ENCODE measurements around the gene GP1BB. TPM values are rescaled to one million over a fixed set of nuclear protein-coding genes. Genes with fewer than 3 reads are reported as not detected.

GP1BB gene
- total RNA-seq, 1 experiment from 2014 or later, result 6.2 TPM

GRCh38 chr22:19742160-19743066, 19.1 kb downstream of the GP1BB start:
- no peak for DNase-seq (ENCODE audit: low read depth)

GRCh38 chr22:19743081-19743480, 19.7 kb downstream of the GP1BB start:
- DNase-seq (ENCODE audit: low read depth), result no peak

GRCh38 chr22:19743651-19744050, 20.3 kb downstream of the GP1BB start:
- DNase-seq (ENCODE audit: low read depth), result no peak

GRCh38 chr22:19744350-19745006, 21.1 kb downstream of the GP1BB start:
- no peak for DNase-seq (ENCODE audit: low read depth)

GRCh38 chr22:19745155-19746101, 22.1 kb downstream of the GP1BB start:
- DNase-seq (ENCODE audit: low read depth), result peak; percentile 49

GRCh38 chr22:19746726-19747125, 23.4 kb downstream of the GP1BB start:
- no peak for DNase-seq (ENCODE audit: low read depth)

- no peak for DNase-seq (ENCODE audit: low read depth)
Measured at GRCh38 chr22:19747551-19747950, 24.2 kb downstream of the GP1BB start.

GRCh38 chr22:19748139-19748538, 24.8 kb downstream of the GP1BB start:
- no peak for DNase-seq (ENCODE audit: low read depth)

GRCh38 chr22:19748991-19749664, 25.8 kb downstream of the GP1BB start:
- DNase-seq (ENCODE audit: low read depth), result no peak

- DNase-seq (ENCODE audit: low read depth), result no peak
Measured at GRCh38 chr22:19749876-19750275, 26.5 kb downstream of the GP1BB start.

- peak; percentile 57 for DNase-seq (ENCODE audit: low read depth)
Measured at GRCh38 chr22:19750507-19751490, 27.5 kb downstream of the GP1BB start.

GRCh38 chr22:19751497-19752245, 28.3 kb downstream of the GP1BB start:
- DNase-seq (ENCODE audit: low read depth), result no peak

- DNase-seq (ENCODE audit: low read depth), result no peak
Measured at GRCh38 chr22:19753090-19753842, 29.9 kb downstream of the GP1BB start.

- no peak for DNase-seq (ENCODE audit: low read depth)
Measured at GRCh38 chr22:19753996-19754700, 30.8 kb downstream of the GP1BB start.

- DNase-seq (ENCODE audit: low read depth), result no peak
Measured at GRCh38 chr22:19754701-19755144, 31.4 kb downstream of the GP1BB start.

- DNase-seq (ENCODE audit: low read depth), result no peak
Measured at GRCh38 chr22:19755145-19755710, 31.9 kb downstream of the GP1BB start.

GRCh38 chr22:19755722-19756287, 32.5 kb downstream of the GP1BB start:
- no peak for DNase-seq (ENCODE audit: low read depth)

All from Daoy (cell line).